Fibroblast of peridontal ligament (primary cell): Measurements from ENCODE around the gene MTERF2.
A peak's percentile ranks its signal among the peaks of the same experiment; 100 is the strongest.
"Not testable (repeated sequence)": the region's sequence is repeated elsewhere in the genome, so short reads cannot be mapped to it uniquely, and the experiment has no call there.

Source experiments
- DNase-seq: peaks from one replicate; pipeline ENCODE4 v3.0.0-alpha.2; 2010; ENCODE audit errors: extremely low read depth

The MTERF2 gene

GRCh38 chr12:106986625-106987389 is at the start of gene MTERF2:
Gene MTERF2 (minus strand): TSS chr12:106987146. CDS start chr12:106978714, 8,432 bp downstream.
- peak; percentile 91 for DNase-seq

GRCh38 chr12:107035733-107036132 is 48.8 kb upstream of the MTERF2 start:
- DNase-seq = no peak

GRCh38 chr12:107033758-107034739 is 47.1 kb upstream of the MTERF2 start:
- DNase-seq = peak; percentile 33

- no peak for DNase-seq
These were observed 45.3 kb upstream of the MTERF2 start for GRCh38 chr12:107032266-107032665.

- no peak for DNase-seq
These were observed 44.1 kb upstream of the MTERF2 start for GRCh38 chr12:107031061-107031460.

GRCh38 chr12:107029081-107029480 is 42.1 kb upstream of the MTERF2 start:
- DNase-seq = no peak

- DNase-seq = peak; percentile 97
These were observed 40.7 kb upstream of the MTERF2 start for GRCh38 chr12:107027636-107028053.

- peak; percentile 2 for DNase-seq
These were observed 40.1 kb upstream of the MTERF2 start for GRCh38 chr12:107026806-107027635.

- DNase-seq = not testable (repeated sequence)
These were observed 39.4 kb upstream of the MTERF2 start for GRCh38 chr12:107026356-107026755.

- DNase-seq = no peak
These were observed 38.7 kb upstream of the MTERF2 start for GRCh38 chr12:107025671-107026070.

GRCh38 chr12:107019546-107019945 is 32.6 kb upstream of the MTERF2 start:
- DNase-seq = no peak

- no peak for DNase-seq
These were observed 30.1 kb upstream of the MTERF2 start for GRCh38 chr12:107017042-107017441.

GRCh38 chr12:107014055-107014454 is 27.1 kb upstream of the MTERF2 start:
- DNase-seq = no peak

GRCh38 chr12:107012736-107013425 is 25.9 kb upstream of the MTERF2 start:
- no peak for DNase-seq

GRCh38 chr12:107011519-107011918 is 24.6 kb upstream of the MTERF2 start:
- no peak for DNase-seq

- no peak for DNase-seq
These were observed 20.5 kb upstream of the MTERF2 start for GRCh38 chr12:107007411-107007810.

- not testable (repeated sequence) for DNase-seq
These were observed 15.7 kb upstream of the MTERF2 start for GRCh38 chr12:107002665-107003064.

- DNase-seq = no peak
These were observed 12.5 kb upstream of the MTERF2 start for GRCh38 chr12:106999446-106999845.

GRCh38 chr12:106997916-106998315 is 11.0 kb upstream of the MTERF2 start:
- DNase-seq = no peak

GRCh38 chr12:106996102-106996501 is 9.2 kb upstream of the MTERF2 start:
- not testable (repeated sequence) for DNase-seq
